WTC11 (cell line): ENCODE results near the gene PHKB.

Experiments used
- ATF3 ChIP-seq: sonication (generic); formaldehyde crosslinking; conservative IDR thresholded peaks from 2 replicates; pipeline ENCODE4 v1.8.1; 2022; ENCODE audit warnings: mild to moderate bottlenecking, missing genetic modification reagents
- CTCF ChIP-seq: fragments of 200-600 bp; IDR thresholded peaks from 2 replicates; pipeline ENCODE4 v1.8.0; 2022; ENCODE audit warnings: antibody characterized with exemption
- E2F4 ChIP-seq: sonication (generic); formaldehyde crosslinking; IDR thresholded peaks from 2 replicates; pipeline ENCODE4 v1.8.1; 2022; ENCODE audit warnings: low read depth, mild to moderate bottlenecking, moderate library complexity, missing genetic modification reagents, borderline replicate concordance
- E2F5 ChIP-seq: sonication (generic); formaldehyde crosslinking; IDR thresholded peaks from 2 replicates; pipeline ENCODE4 v1.8.1; 2022; ENCODE audit warnings: mild to moderate bottlenecking, moderate library complexity, missing genetic modification reagents
- HMGXB4 ChIP-seq: sonication (generic); formaldehyde crosslinking; IDR thresholded peaks from 2 replicates; pipeline ENCODE4 v1.8.1; 2023; ENCODE audit warnings: mild to moderate bottlenecking, moderate library complexity, missing genetic modification reagents
- IRF2 ChIP-seq: sonication (generic); formaldehyde crosslinking; IDR thresholded peaks from 2 replicates; pipeline ENCODE4 v1.8.0; 2022; ENCODE audit warnings: low read depth, missing genetic modification reagents, borderline replicate concordance
- MAX ChIP-seq: sonication (generic); formaldehyde crosslinking; IDR thresholded peaks from 2 replicates; pipeline ENCODE4 v1.8.0; 2022; ENCODE audit warnings: mild to moderate bottlenecking, missing genetic modification reagents
- MXD4 ChIP-seq: fragments of 250-450 bp; sonication (Bioruptor Pico); IDR thresholded peaks from 2 replicates; pipeline ENCODE4 v1.8.0; 2021; ENCODE audit warnings: mild to moderate bottlenecking, moderate library complexity, borderline replicate concordance
- NFE2L1 ChIP-seq: sonication (generic); formaldehyde crosslinking; IDR thresholded peaks from 2 replicates; pipeline ENCODE4 v1.8.1; 2023; ENCODE audit warnings: missing genetic modification reagents
- PREB ChIP-seq: sonication (generic); formaldehyde crosslinking; IDR thresholded peaks from 2 replicates; pipeline ENCODE4 v1.8.1; 2022; ENCODE audit warnings: mild to moderate bottlenecking, missing genetic modification reagents, moderate library complexity, borderline replicate concordance
- SP1 ChIP-seq: sonication (generic); formaldehyde crosslinking; conservative IDR thresholded peaks from 2 replicates; pipeline ENCODE4 v1.8.1; 2022; ENCODE audit warnings: missing genetic modification reagents
- TP53 ChIP-seq: sonication (generic); formaldehyde crosslinking; IDR thresholded peaks from 2 replicates; pipeline ENCODE4 v1.8.1; 2023; ENCODE audit warnings: mild to moderate bottlenecking, missing genetic modification reagents
- ZNF121 ChIP-seq: sonication (generic); formaldehyde crosslinking; IDR thresholded peaks from 2 replicates; pipeline ENCODE4 v1.8.0; 2023; ENCODE audit warnings: missing genetic modification reagents

GRCh38 chr16:47492036-47492427 is 30.9 kb downstream of the PHKB start:
- no peak for TF ChIP-seq CTCF
- no peak for TF ChIP-seq E2F5 (CRISPR knock-in tag)
- TF ChIP-seq E2F4 (CRISPR knock-in tag), result no peak
- TF ChIP-seq TP53 (CRISPR knock-in tag), result no peak
- TF ChIP-seq ZNF121 (CRISPR knock-in tag), result no peak
- no peak for TF ChIP-seq MAX (CRISPR knock-in tag)
- TF ChIP-seq ATF3 (CRISPR knock-in tag), result no peak
- TF ChIP-seq IRF2, result no peak
- no peak for TF ChIP-seq MXD4 (CRISPR knock-in tag)
- no peak for TF ChIP-seq SP1
- TF ChIP-seq PREB (CRISPR knock-in tag), result no peak
- no peak for TF ChIP-seq NFE2L1 (CRISPR knock-in tag)
- no peak for TF ChIP-seq HMGXB4 (CRISPR knock-in tag)
